ENCODE measurements around the gene SEMA3B.
A peak's percentile ranks its signal among the peaks of the same experiment; 100 is the strongest.

The SEMA3B gene

GRCh38 chr3:50231581-50231980 lies 37.4 kb upstream of the SEMA3B start:
- peaks cover 88% of the 10 kb centered on the region for H3K4me1 Mint-ChIP-seq (ENCODE audit: low read depth)
- H3K27me3 Mint-ChIP-seq: no peaks in the 10 kb centered on the region
- peak overlapping the region; percentile 92 for H3K27ac Mint-ChIP-seq
- H3K9me3 Mint-ChIP-seq: no peaks in the 10 kb centered on the region
- no peak overlapping the region for H3K4me3 Mint-ChIP-seq
- intact Hi-C loops (cut with micrococcal nuclease): no loop called here
- H3K36me3 Mint-ChIP-seq (ENCODE audit: low read depth): peaks cover 6% of the 10 kb centered on the region

- intact Hi-C loops (cut with micrococcal nuclease): no loop called here
- no peaks in the 10 kb centered on the region for H3K9me3 Mint-ChIP-seq
- no peaks in the 10 kb centered on the region for H3K27me3 Mint-ChIP-seq
- peaks cover 81% of the 10 kb centered on the region for H3K4me1 Mint-ChIP-seq (ENCODE audit: low read depth)
- peak overlapping the region; percentile 97 for H3K27ac Mint-ChIP-seq
- peaks cover 13% of the 10 kb centered on the region for H3K36me3 Mint-ChIP-seq (ENCODE audit: low read depth)
- no peak overlapping the region for H3K4me3 Mint-ChIP-seq
Observed at GRCh38 chr3:50232303-50232702, 36.6 kb upstream of the SEMA3B start.

GRCh38 chr3:50233176-50233575 lies 35.8 kb upstream of the SEMA3B start:
- intact Hi-C loops (cut with micrococcal nuclease): no loop called here
- Mint-ChIP-seq H3K27ac (peak overlapping the region; percentile 97), H3K4me1 (ENCODE audit: low read depth) (peaks cover 72% of the 10 kb centered on the region)

GRCh38 chr3:50235716-50236483 lies 33.0 kb upstream of the SEMA3B start, which contains the start of gene GNAI2:
GNAI2 (plus strand) TSS chr3:50236204; CDS start chr3:50236336, 132 bp downstream.
- no peaks in the 10 kb centered on the region for H3K27me3 Mint-ChIP-seq
- H3K27ac Mint-ChIP-seq: peak within 1 kb of the TSS; percentile 97
- peaks cover 70% of the 10 kb centered on the region for H3K4me1 Mint-ChIP-seq (ENCODE audit: low read depth)
- H3K36me3 Mint-ChIP-seq (ENCODE audit: low read depth): peaks cover 49% of the 10 kb centered on the region
- no peaks in the 10 kb centered on the region for H3K9me3 Mint-ChIP-seq
- H3K4me3 Mint-ChIP-seq: peak within 1 kb of the TSS; percentile 99
- intact Hi-C loops (cut with micrococcal nuclease): loop anchor here (5.0 kb wide), 1 partner anchor 101 kb away; no protein-coding TSS in a partner anchor

More at GRCh38 chr3:50233176-50233575, 35.8 kb upstream of the SEMA3B start:
- peaks cover 21% of the 10 kb centered on the region for H3K36me3 Mint-ChIP-seq (ENCODE audit: low read depth)
- no peaks in the 10 kb centered on the region for H3K9me3 Mint-ChIP-seq
- H3K27me3 Mint-ChIP-seq: no peaks in the 10 kb centered on the region
- H3K4me3 Mint-ChIP-seq: no peak overlapping the region

- intact Hi-C loops (cut with micrococcal nuclease): loop anchor here (5.0 kb wide), 1 partner anchor 101 kb away; no protein-coding TSS in a partner anchor
- H3K4me3 Mint-ChIP-seq: peak overlapping the region; percentile 99
- no peaks in the 10 kb centered on the region for H3K27me3 Mint-ChIP-seq
- H3K4me1 Mint-ChIP-seq (ENCODE audit: low read depth): peaks cover 70% of the 10 kb centered on the region
- H3K27ac Mint-ChIP-seq: peak overlapping the region; percentile 97
- peaks cover 56% of the 10 kb centered on the region for H3K36me3 Mint-ChIP-seq (ENCODE audit: low read depth)
- no peaks in the 10 kb centered on the region for H3K9me3 Mint-ChIP-seq
Observed at GRCh38 chr3:50236484-50237132, 32.3 kb upstream of the SEMA3B start.

GRCh38 chr3:50237133-50237651 lies 31.8 kb upstream of the SEMA3B start:
- Mint-ChIP-seq H3K36me3 (ENCODE audit: low read depth) (peaks cover 58% of the 10 kb centered on the region), H3K4me3 (peak overlapping the region; percentile 99), H3K4me1 (ENCODE audit: low read depth) (peaks cover 73% of the 10 kb centered on the region), H3K9me3 (no peaks in the 10 kb centered on the region), H3K27me3 (no peaks in the 10 kb centered on the region), H3K27ac (peak overlapping the region; percentile 97)
- intact Hi-C loops (cut with micrococcal nuclease): loop anchor here (5.0 kb wide), 1 partner anchor 100 kb away; no protein-coding TSS in a partner anchor

- Mint-ChIP-seq H3K27ac (peak overlapping the region; percentile 97), H3K36me3 (ENCODE audit: low read depth) (peaks cover 64% of the 10 kb centered on the region), H3K27me3 (no peaks in the 10 kb centered on the region), H3K9me3 (no peaks in the 10 kb centered on the region), H3K4me1 (ENCODE audit: low read depth) (peaks cover 74% of the 10 kb centered on the region), H3K4me3 (peak overlapping the region; percentile 99)
- intact Hi-C loops (cut with micrococcal nuclease): loop anchor here (5.0 kb wide), 1 partner anchor 99 kb away; no protein-coding TSS in a partner anchor
Observed at GRCh38 chr3:50237754-50238548, 31.0 kb upstream of the SEMA3B start.

- Mint-ChIP-seq H3K9me3 (no peaks in the 10 kb centered on the region), H3K4me3 (peak overlapping the region; percentile 99), H3K4me1 (ENCODE audit: low read depth) (peaks cover 71% of the 10 kb centered on the region), H3K27me3 (no peaks in the 10 kb centered on the region), H3K36me3 (ENCODE audit: low read depth) (peaks cover 68% of the 10 kb centered on the region), H3K27ac (peak overlapping the region; percentile 97)
- intact Hi-C loops (cut with micrococcal nuclease): loop anchor here (5.0 kb wide), 1 partner anchor 99 kb away; no protein-coding TSS in a partner anchor
Observed at GRCh38 chr3:50238549-50239026, 30.4 kb upstream of the SEMA3B start.

- H3K4me3 Mint-ChIP-seq: peak overlapping the region; percentile 99
- peak overlapping the region; percentile 97 for H3K27ac Mint-ChIP-seq
- no peaks in the 10 kb centered on the region for H3K9me3 Mint-ChIP-seq
- peaks cover 72% of the 10 kb centered on the region for H3K4me1 Mint-ChIP-seq (ENCODE audit: low read depth)
- H3K36me3 Mint-ChIP-seq (ENCODE audit: low read depth): peaks cover 78% of the 10 kb centered on the region
- intact Hi-C loops (cut with micrococcal nuclease): loop anchor here (5.0 kb wide), 1 partner anchor 98 kb away; no protein-coding TSS in a partner anchor
- H3K27me3 Mint-ChIP-seq: no peaks in the 10 kb centered on the region
Observed at GRCh38 chr3:50239649-50240048, 29.3 kb upstream of the SEMA3B start.

- H3K27ac Mint-ChIP-seq: peak overlapping the region; percentile 97
- intact Hi-C loops (cut with micrococcal nuclease): no loop called here
Observed at GRCh38 chr3:50241163-50241562, 27.8 kb upstream of the SEMA3B start.

GRCh38 chr3:50241713-50242380 lies 27.1 kb upstream of the SEMA3B start:
- Mint-ChIP-seq H3K4me3 (peak overlapping the region; percentile 69), H3K4me1 (ENCODE audit: low read depth) (peaks cover 82% of the 10 kb centered on the region), H3K9me3 (no peaks in the 10 kb centered on the region), H3K36me3 (ENCODE audit: low read depth) (peaks cover 92% of the 10 kb centered on the region), H3K27me3 (no peaks in the 10 kb centered on the region), H3K27ac (peak overlapping the region; percentile 97)
- intact Hi-C loops (cut with micrococcal nuclease): no loop called here

More at GRCh38 chr3:50241163-50241562, 27.8 kb upstream of the SEMA3B start:
- peak overlapping the region; percentile 69 for H3K4me3 Mint-ChIP-seq
- H3K9me3 Mint-ChIP-seq: no peaks in the 10 kb centered on the region
- no peaks in the 10 kb centered on the region for H3K27me3 Mint-ChIP-seq
- H3K4me1 Mint-ChIP-seq (ENCODE audit: low read depth): peaks cover 76% of the 10 kb centered on the region
- peaks cover 92% of the 10 kb centered on the region for H3K36me3 Mint-ChIP-seq (ENCODE audit: low read depth)

- peaks cover 92% of the 10 kb centered on the region for H3K36me3 Mint-ChIP-seq (ENCODE audit: low read depth)
- H3K9me3 Mint-ChIP-seq: no peaks in the 10 kb centered on the region
- H3K4me3 Mint-ChIP-seq: peak overlapping the region; percentile 80
- peak overlapping the region; percentile 97 for H3K27ac Mint-ChIP-seq
- H3K4me1 Mint-ChIP-seq (ENCODE audit: low read depth): peaks cover 88% of the 10 kb centered on the region
- intact Hi-C loops (cut with micrococcal nuclease): no loop called here
- no peaks in the 10 kb centered on the region for H3K27me3 Mint-ChIP-seq
Observed at GRCh38 chr3:50242381-50242770, 26.6 kb upstream of the SEMA3B start.
